GM23338 (cell line): ENCODE results near the gene FERMT3. TPM values are rescaled to one million over a fixed set of nuclear protein-coding genes. Genes with fewer than 3 reads are reported as not detected.
A peak's percentile ranks its signal among the peaks of the same experiment; 100 is the strongest.

Experiments
- ATAC-seq: fragments of 200-7000 bp; cut with Tn5 transposase; 3 replicates; pipeline ENCODE4 v1.9.1; 2020
- DNase-seq: peaks from one replicate; pipeline ENCODE4 v3.0.0-alpha.2; 2015; ENCODE audit warnings: low spot score
- H2AFZ ChIP-seq: fragments of 200-600 bp; sonication (generic); 2 replicates; pipeline ENCODE4 v1.8.0; 2016; ENCODE audit warnings: antibody characterized with exemption, mild to moderate bottlenecking, moderate library complexity
- H3F3A ChIP-seq: fragments of 200-600 bp; sonication (generic); replicated peaks from 2 replicates; pipeline ENCODE4 v1.8.0; 2017; ENCODE audit warnings: antibody characterized with exemption, mixed run types, low read depth
- H3K27ac ChIP-seq: fragments of 200-600 bp; sonication (generic); 2 replicates; pipeline ENCODE4 v1.6.1; 2016; ENCODE audit warnings: low read depth
- H3K27me3 ChIP-seq: fragments of 200-600 bp; sonication (generic); 2 replicates; pipeline ENCODE4 v1.8.0; 2016; ENCODE audit warnings: mild to moderate bottlenecking, mixed run types, moderate library complexity; ENCODE audit not compliant: insufficient read depth
- H3K36me3 ChIP-seq: fragments of 200-600 bp; sonication (generic); 2 replicates; pipeline ENCODE4 v1.8.0; 2016; ENCODE audit warnings: mild to moderate bottlenecking; ENCODE audit not compliant: insufficient read depth
- H3K4me1 ChIP-seq: fragments of 200-600 bp; sonication (generic); 2 replicates; pipeline ENCODE4 v1.8.0; 2016; ENCODE audit warnings: mild to moderate bottlenecking, moderate library complexity; ENCODE audit not compliant: insufficient read depth
- H3K4me2 ChIP-seq: fragments of 200-600 bp; sonication (generic); 2 replicates; pipeline ENCODE4 v1.7.1; 2017; ENCODE audit warnings: mixed run types
- H3K4me3 ChIP-seq: fragments of 200-600 bp; sonication (generic); 2 replicates; pipeline ENCODE4 v1.6.1; 2016; ENCODE audit warnings: mixed run types
- H3K79me2 ChIP-seq: fragments of 200-600 bp; sonication (generic); replicated peaks from 2 replicates; pipeline ENCODE4 v1.8.0; 2017; ENCODE audit warnings: mild to moderate bottlenecking; ENCODE audit not compliant: insufficient read depth
- H3K9me2 ChIP-seq: fragments of 200-600 bp; sonication (generic); 2 replicates; pipeline ENCODE4 v1.8.0; 2017; ENCODE audit not compliant: insufficient read depth
- H4K20me1 ChIP-seq: fragments of 200-600 bp; sonication (generic); replicated peaks from 2 replicates; pipeline ENCODE4 v1.8.0; 2017; ENCODE audit warnings: mild to moderate bottlenecking; ENCODE audit not compliant: insufficient read depth
- H3K27ac Mint-ChIP-seq: 2 replicates; pipeline ENCODE4 v1.8.0; 2020; ENCODE audit warnings: inconsistent platforms, mild to moderate bottlenecking, moderate library complexity, mixed read lengths
- H3K27me3 Mint-ChIP-seq: 3 replicates; pipeline ENCODE4 v1.8.0; 2022; ENCODE audit warnings: low read depth, mild to moderate bottlenecking, moderate library complexity, mixed read lengths, inconsistent platforms; ENCODE audit not compliant: insufficient read depth, poor library complexity
- H3K36me3 Mint-ChIP-seq: 3 replicates; pipeline ENCODE4 v1.8.0; 2021; ENCODE audit warnings: low read depth, mild to moderate bottlenecking, inconsistent platforms, moderate library complexity, mixed read lengths
- H3K4me1 Mint-ChIP-seq: 3 replicates; pipeline ENCODE4 v1.8.0; 2020; ENCODE audit warnings: mild to moderate bottlenecking, inconsistent platforms, mixed read lengths
- H3K4me3 Mint-ChIP-seq: 3 replicates; pipeline ENCODE4 v1.8.0; 2021; ENCODE audit warnings: moderate library complexity, mild to moderate bottlenecking, inconsistent platforms, mixed read lengths
- H3K9me3 Mint-ChIP-seq: 3 replicates; pipeline ENCODE4 v1.8.0; 2020; ENCODE audit warnings: moderate library complexity, mild to moderate bottlenecking, inconsistent platforms, mixed read lengths
- CREB1 ChIP-seq: fragments of 250-450 bp; sonication (Bioruptor Pico); IDR thresholded peaks from 2 replicates; pipeline ENCODE4 v1.5.0; 2020; ENCODE audit warnings: low read depth, mild to moderate bottlenecking, moderate library complexity
- CTCF ChIP-seq, 2 experiments: fragments of 200-600 bp in 1 of 2; sonication (generic) in 1 of 2; conservative IDR thresholded peaks; 2 replicates each; pipeline versions ENCODE4 v1.5.1 to v1.6.1; 2016 to 2017; ENCODE audit warnings: antibody characterized with exemption in 2 of 2, low read depth in 2 of 2, mild to moderate bottlenecking in 2 of 2, moderate library complexity in 1 of 2
- ETS1 ChIP-seq: IDR thresholded peaks from 2 replicates; pipeline ENCODE4 v1.6.1; 2016; ENCODE audit warnings: antibody characterized with exemption
- EZH2 ChIP-seq: fragments of 200-600 bp; sonication (generic); IDR thresholded peaks from one replicate; pipeline ENCODE4 v1.8.0; 2017; ENCODE audit warnings: antibody characterized with exemption, mild to moderate bottlenecking, low read depth; ENCODE audit not compliant: unreplicated experiment
- EZH2phosphoT487 ChIP-seq: fragments of 200-600 bp; sonication (generic); IDR thresholded peaks from one replicate; pipeline ENCODE4 v1.8.1; 2018; ENCODE audit warnings: antibody characterized with exemption; ENCODE audit not compliant: unreplicated experiment
- JUNB ChIP-seq: IDR thresholded peaks from one replicate; pipeline ENCODE4 v1.6.1; 2016; ENCODE audit warnings: antibody characterized with exemption; ENCODE audit not compliant: unreplicated experiment
- NANOG ChIP-seq: IDR thresholded peaks from 2 replicates; pipeline ENCODE4 v1.6.1; 2016; ENCODE audit warnings: antibody characterized with exemption, borderline replicate concordance
- POLR2AphosphoS5 ChIP-seq: IDR thresholded peaks from 2 replicates; pipeline ENCODE4 v1.6.1; 2016; ENCODE audit warnings: antibody characterized with exemption, low read depth
- REST ChIP-seq: IDR thresholded peaks from one replicate; pipeline ENCODE4 v1.6.1; 2018; ENCODE audit warnings: antibody characterized with exemption; ENCODE audit not compliant: unreplicated experiment
- STAT1 ChIP-seq: IDR thresholded peaks from one replicate; pipeline ENCODE4 v1.6.1; 2016; ENCODE audit warnings: antibody characterized with exemption; ENCODE audit not compliant: unreplicated experiment
- ZNF114 ChIP-seq: fragments of 250-450 bp; sonication (Bioruptor Pico); IDR thresholded peaks from 2 replicates; pipeline ENCODE4 v1.5.0; 2020; ENCODE audit warnings: mild to moderate bottlenecking, moderate library complexity
- ZNF331 ChIP-seq: fragments of 250-450 bp; sonication (Bioruptor Pico); IDR thresholded peaks from 2 replicates; pipeline ENCODE4 v1.5.0; 2020; ENCODE audit warnings: low read depth, mild to moderate bottlenecking, moderate library complexity
- polyA plus RNA-seq: library from polyadenylated mRNA; unstranded; fragments of >200 nt; fragmentation: Nextera tagmentation; extraction: Ambion mirVana; gene quantifications from 2 replicates; pipeline ENCODE4 v1.2.1, GENCODE V29; 2016
- total RNA-seq: library from RNA; depleted of rRNA; stranded (reverse); fragments of >200 nt; shearing (Covaris generic); gene quantifications from 2 replicates; pipeline ENCODE4 v1.2.3, GENCODE V29; 2014
- TF ChIP-seq, protein P1 (sequence below): fragments of 250-450 bp; sonication (Bioruptor Pico); IDR thresholded peaks from 2 replicates; pipeline ENCODE4 v1.5.0; 2020; ENCODE audit warnings: mild to moderate bottlenecking, moderate library complexity

FERMT3 gene
- total and polyA plus RNA-seq, 2 experiments from 2014 or later = 1.5 to 1.6 TPM

DNA sequence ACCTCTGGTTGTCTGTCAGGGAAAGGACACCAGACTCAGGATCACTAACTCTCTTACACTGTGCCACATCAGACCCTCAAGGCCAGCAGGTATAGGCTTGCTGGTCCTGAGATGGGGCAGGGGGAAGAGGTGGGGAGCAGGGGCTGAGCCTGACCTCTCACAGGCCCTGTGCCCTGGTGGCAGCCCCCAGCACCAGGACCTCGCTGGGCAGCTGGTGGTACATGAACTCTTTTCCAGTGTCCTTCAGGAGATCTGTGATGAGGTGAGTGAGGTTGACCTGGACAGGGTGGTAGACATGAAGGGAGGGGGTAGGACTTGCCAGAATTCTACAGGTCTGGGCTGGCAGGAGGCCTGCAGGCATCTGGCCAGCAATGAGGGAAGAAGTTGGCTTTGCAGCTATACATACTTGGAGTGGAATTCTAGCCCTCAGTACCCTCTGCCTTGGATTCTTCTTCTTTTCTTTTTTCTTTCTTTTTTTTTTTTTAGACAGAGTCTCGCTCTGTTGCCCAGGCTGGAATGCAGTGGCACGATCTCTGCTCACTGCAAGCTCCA, 21.0 kb downstream of the FERMT3 start:
- Histone ChIP-seq H2AFZ (no peak overlapping the region), H3K27ac (no peak overlapping the region), H3K4me1 (peaks cover 12% of the 10 kb centered on the region; the same call in 1 of the 2 replicates), H3K27me3 (peaks cover 10% of the 10 kb centered on the region; the same call in 1 of the 2 replicates), H3K9me2 (no peaks in the 10 kb centered on the region), H4K20me1 (no peaks in the 10 kb centered on the region), H3F3A (0 out of 2 replicates have a peak, but pooled peaks cover 5% of the 10 kb centered on the region), H3K4me3 (peak overlapping the region; percentile 98; the same call in 1 of the 2 replicates), H3K36me3 (no peaks in the 10 kb centered on the region; the same call in 1 of the 2 replicates), H3K79me2 (no peaks in the 10 kb centered on the region; the same call in 1 of the 2 replicates), H3K4me2 (peak overlapping the region; percentile 97; the same call in 1 of the 2 replicates)
- H3K4me3 Mint-ChIP-seq = peak overlapping the region; percentile 89
- no peaks in the 10 kb centered on the region for H3K9me3 Mint-ChIP-seq
- no peak overlapping the region for H3K27ac Mint-ChIP-seq
- peaks cover 3% of the 10 kb centered on the region; the same call in 1 of the 3 replicates for H3K36me3 Mint-ChIP-seq
- peaks cover 11% of the 10 kb centered on the region for H3K27me3 Mint-ChIP-seq
- TF ChIP-seq EZH2phosphoT487 (no peak), EZH2 (no peak), CREB1 (CRISPR knock-in tag) (no peak), POLR2AphosphoS5 (no peak), ZNF114 (CRISPR knock-in tag) (no peak), JUNB (no peak), ZNF331 (CRISPR knock-in tag) (no peak), STAT1 (no peak), NANOG (no peak), REST (no peak), ETS1 (no peak), CTCF (conservative IDR thresholded peaks at IDR 0.05; ENCODE audit: low read depth in 2 of 2) (no peak)
- TF ChIP-seq, protein P1, sequence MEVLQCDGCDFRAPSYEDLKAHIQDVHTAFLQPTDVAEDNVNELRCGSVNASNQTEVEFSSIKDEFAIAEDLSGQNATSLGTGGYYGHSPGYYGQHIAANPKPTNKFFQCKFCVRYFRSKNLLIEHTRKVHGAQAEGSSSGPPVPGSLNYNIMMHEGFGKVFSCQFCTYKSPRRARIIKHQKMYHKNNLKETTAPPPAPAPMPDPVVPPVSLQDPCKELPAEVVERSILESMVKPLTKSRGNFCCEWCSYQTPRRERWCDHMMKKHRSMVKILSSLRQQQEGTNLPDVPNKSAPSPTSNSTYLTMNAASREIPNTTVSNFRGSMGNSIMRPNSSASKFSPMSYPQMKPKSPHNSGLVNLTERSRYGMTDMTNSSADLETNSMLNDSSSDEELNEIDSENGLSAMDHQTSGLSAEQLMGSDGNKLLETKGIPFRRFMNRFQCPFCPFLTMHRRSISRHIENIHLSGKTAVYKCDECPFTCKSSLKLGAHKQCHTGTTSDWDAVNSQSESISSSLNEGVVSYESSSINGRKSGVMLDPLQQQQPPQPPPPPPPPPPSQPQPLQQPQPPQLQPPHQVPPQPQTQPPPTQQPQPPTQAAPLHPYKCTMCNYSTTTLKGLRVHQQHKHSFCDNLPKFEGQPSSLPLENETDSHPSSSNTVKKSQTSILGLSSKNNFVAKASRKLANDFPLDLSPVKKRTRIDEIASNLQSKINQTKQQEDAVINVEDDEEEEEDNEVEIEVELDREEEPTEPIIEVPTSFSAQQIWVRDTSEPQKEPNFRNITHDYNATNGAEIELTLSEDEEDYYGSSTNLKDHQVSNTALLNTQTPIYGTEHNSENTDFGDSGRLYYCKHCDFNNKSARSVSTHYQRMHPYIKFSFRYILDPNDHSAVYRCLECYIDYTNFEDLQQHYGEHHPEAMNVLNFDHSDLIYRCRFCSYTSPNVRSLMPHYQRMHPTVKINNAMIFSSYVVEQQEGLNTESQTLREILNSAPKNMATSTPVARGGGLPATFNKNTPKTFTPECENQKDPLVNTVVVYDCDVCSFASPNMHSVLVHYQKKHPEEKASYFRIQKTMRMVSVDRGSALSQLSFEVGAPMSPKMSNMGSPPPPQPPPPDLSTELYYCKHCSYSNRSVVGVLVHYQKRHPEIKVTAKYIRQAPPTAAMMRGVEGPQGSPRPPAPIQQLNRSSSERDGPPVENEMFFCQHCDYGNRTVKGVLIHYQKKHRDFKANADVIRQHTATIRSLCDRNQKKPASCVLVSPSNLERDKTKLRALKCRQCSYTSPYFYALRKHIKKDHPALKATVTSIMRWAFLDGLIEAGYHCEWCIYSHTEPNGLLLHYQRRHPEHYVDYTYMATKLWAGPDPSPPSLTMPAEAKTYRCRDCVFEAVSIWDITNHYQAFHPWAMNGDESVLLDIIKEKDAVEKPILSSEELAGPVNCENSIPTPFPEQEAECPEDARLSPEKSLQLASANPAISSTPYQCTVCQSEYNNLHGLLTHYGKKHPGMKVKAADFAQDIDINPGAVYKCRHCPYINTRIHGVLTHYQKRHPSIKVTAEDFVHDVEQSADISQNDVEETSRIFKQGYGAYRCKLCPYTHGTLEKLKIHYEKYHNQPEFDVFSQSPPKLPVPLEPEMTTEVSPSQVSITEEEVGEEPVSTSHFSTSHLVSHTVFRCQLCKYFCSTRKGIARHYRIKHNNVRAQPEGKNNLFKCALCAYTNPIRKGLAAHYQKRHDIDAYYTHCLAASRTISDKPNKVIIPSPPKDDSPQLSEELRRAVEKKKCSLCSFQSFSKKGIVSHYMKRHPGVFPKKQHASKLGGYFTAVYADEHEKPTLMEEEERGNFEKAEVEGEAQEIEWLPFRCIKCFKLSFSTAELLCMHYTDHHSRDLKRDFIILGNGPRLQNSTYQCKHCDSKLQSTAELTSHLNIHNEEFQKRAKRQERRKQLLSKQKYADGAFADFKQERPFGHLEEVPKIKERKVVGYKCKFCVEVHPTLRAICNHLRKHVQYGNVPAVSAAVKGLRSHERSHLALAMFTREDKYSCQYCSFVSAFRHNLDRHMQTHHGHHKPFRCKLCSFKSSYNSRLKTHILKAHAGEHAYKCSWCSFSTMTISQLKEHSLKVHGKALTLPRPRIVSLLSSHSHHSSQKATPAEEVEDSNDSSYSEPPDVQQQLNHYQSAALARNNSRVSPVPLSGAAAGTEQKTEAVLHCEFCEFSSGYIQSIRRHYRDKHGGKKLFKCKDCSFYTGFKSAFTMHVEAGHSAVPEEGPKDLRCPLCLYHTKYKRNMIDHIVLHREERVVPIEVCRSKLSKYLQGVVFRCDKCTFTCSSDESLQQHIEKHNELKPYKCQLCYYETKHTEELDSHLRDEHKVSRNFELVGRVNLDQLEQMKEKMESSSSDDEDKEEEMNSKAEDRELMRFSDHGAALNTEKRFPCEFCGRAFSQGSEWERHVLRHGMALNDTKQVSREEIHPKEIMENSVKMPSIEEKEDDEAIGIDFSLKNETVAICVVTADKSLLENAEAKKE = no peak
- H3K4me1 Mint-ChIP-seq = peaks cover 22% of the 10 kb centered on the region
- no peak for ATAC-seq
- DNase-seq = no peak
